GM23338 (cell line): Measurements from ENCODE around the gene TSPAN5. TPM values are rescaled to one million over a fixed set of nuclear protein-coding genes. Genes with fewer than 3 reads are reported as not detected.

Experiments used
- ATAC-seq: fragments of 200-7000 bp; cut with Tn5 transposase; 3 replicates; pipeline ENCODE4 v1.9.1; 2020
- DNase-seq: peaks from one replicate; pipeline ENCODE4 v3.0.0-alpha.2; 2015; ENCODE audit warnings: low spot score
- H2AFZ ChIP-seq: fragments of 200-600 bp; sonication (generic); 2 replicates; pipeline ENCODE4 v1.8.0; 2016; ENCODE audit warnings: antibody characterized with exemption, mild to moderate bottlenecking, moderate library complexity
- H3F3A ChIP-seq: fragments of 200-600 bp; sonication (generic); replicated peaks from 2 replicates; pipeline ENCODE4 v1.8.0; 2017; ENCODE audit warnings: antibody characterized with exemption, mixed run types, low read depth
- H3K27ac ChIP-seq: fragments of 200-600 bp; sonication (generic); 2 replicates; pipeline ENCODE4 v1.6.1; 2016; ENCODE audit warnings: low read depth
- H3K27me3 ChIP-seq: fragments of 200-600 bp; sonication (generic); 2 replicates; pipeline ENCODE4 v1.8.0; 2016; ENCODE audit warnings: mild to moderate bottlenecking, mixed run types, moderate library complexity; ENCODE audit not compliant: insufficient read depth
- H3K36me3 ChIP-seq: fragments of 200-600 bp; sonication (generic); 2 replicates; pipeline ENCODE4 v1.8.0; 2016; ENCODE audit warnings: mild to moderate bottlenecking; ENCODE audit not compliant: insufficient read depth
- H3K4me1 ChIP-seq: fragments of 200-600 bp; sonication (generic); 2 replicates; pipeline ENCODE4 v1.8.0; 2016; ENCODE audit warnings: mild to moderate bottlenecking, moderate library complexity; ENCODE audit not compliant: insufficient read depth
- H3K4me2 ChIP-seq: fragments of 200-600 bp; sonication (generic); 2 replicates; pipeline ENCODE4 v1.7.1; 2017; ENCODE audit warnings: mixed run types
- H3K4me3 ChIP-seq: fragments of 200-600 bp; sonication (generic); 2 replicates; pipeline ENCODE4 v1.6.1; 2016; ENCODE audit warnings: mixed run types
- H3K79me2 ChIP-seq: fragments of 200-600 bp; sonication (generic); replicated peaks from 2 replicates; pipeline ENCODE4 v1.8.0; 2017; ENCODE audit warnings: mild to moderate bottlenecking; ENCODE audit not compliant: insufficient read depth
- H3K9me2 ChIP-seq: fragments of 200-600 bp; sonication (generic); 2 replicates; pipeline ENCODE4 v1.8.0; 2017; ENCODE audit not compliant: insufficient read depth
- H4K20me1 ChIP-seq: fragments of 200-600 bp; sonication (generic); replicated peaks from 2 replicates; pipeline ENCODE4 v1.8.0; 2017; ENCODE audit warnings: mild to moderate bottlenecking; ENCODE audit not compliant: insufficient read depth
- H3K27ac Mint-ChIP-seq: 2 replicates; pipeline ENCODE4 v1.8.0; 2020; ENCODE audit warnings: inconsistent platforms, mild to moderate bottlenecking, moderate library complexity, mixed read lengths
- H3K27me3 Mint-ChIP-seq: 3 replicates; pipeline ENCODE4 v1.8.0; 2022; ENCODE audit warnings: low read depth, mild to moderate bottlenecking, moderate library complexity, mixed read lengths, inconsistent platforms; ENCODE audit not compliant: insufficient read depth, poor library complexity
- H3K36me3 Mint-ChIP-seq: 3 replicates; pipeline ENCODE4 v1.8.0; 2021; ENCODE audit warnings: low read depth, mild to moderate bottlenecking, inconsistent platforms, moderate library complexity, mixed read lengths
- H3K4me1 Mint-ChIP-seq: 3 replicates; pipeline ENCODE4 v1.8.0; 2020; ENCODE audit warnings: mild to moderate bottlenecking, inconsistent platforms, mixed read lengths
- H3K4me3 Mint-ChIP-seq: 3 replicates; pipeline ENCODE4 v1.8.0; 2021; ENCODE audit warnings: moderate library complexity, mild to moderate bottlenecking, inconsistent platforms, mixed read lengths
- H3K9me3 Mint-ChIP-seq: 3 replicates; pipeline ENCODE4 v1.8.0; 2020; ENCODE audit warnings: moderate library complexity, mild to moderate bottlenecking, inconsistent platforms, mixed read lengths
- CREB1 ChIP-seq: fragments of 250-450 bp; sonication (Bioruptor Pico); IDR thresholded peaks from 2 replicates; pipeline ENCODE4 v1.5.0; 2020; ENCODE audit warnings: low read depth, mild to moderate bottlenecking, moderate library complexity
- CTCF ChIP-seq, 2 experiments: fragments of 200-600 bp in 1 of 2; sonication (generic) in 1 of 2; conservative IDR thresholded peaks; 2 replicates each; pipeline versions ENCODE4 v1.5.1 to v1.6.1; 2016 to 2017; ENCODE audit warnings: antibody characterized with exemption in 2 of 2, low read depth in 2 of 2, mild to moderate bottlenecking in 2 of 2, moderate library complexity in 1 of 2
- EZH2 ChIP-seq: fragments of 200-600 bp; sonication (generic); IDR thresholded peaks from one replicate; pipeline ENCODE4 v1.8.0; 2017; ENCODE audit warnings: antibody characterized with exemption, mild to moderate bottlenecking, low read depth; ENCODE audit not compliant: unreplicated experiment
- EZH2phosphoT487 ChIP-seq: fragments of 200-600 bp; sonication (generic); IDR thresholded peaks from one replicate; pipeline ENCODE4 v1.8.1; 2018; ENCODE audit warnings: antibody characterized with exemption; ENCODE audit not compliant: unreplicated experiment
- JUNB ChIP-seq: IDR thresholded peaks from one replicate; pipeline ENCODE4 v1.6.1; 2016; ENCODE audit warnings: antibody characterized with exemption; ENCODE audit not compliant: unreplicated experiment
- NANOG ChIP-seq: IDR thresholded peaks from 2 replicates; pipeline ENCODE4 v1.6.1; 2016; ENCODE audit warnings: antibody characterized with exemption, borderline replicate concordance
- POLR2AphosphoS5 ChIP-seq: IDR thresholded peaks from 2 replicates; pipeline ENCODE4 v1.6.1; 2016; ENCODE audit warnings: antibody characterized with exemption, low read depth
- REST ChIP-seq: IDR thresholded peaks from one replicate; pipeline ENCODE4 v1.6.1; 2018; ENCODE audit warnings: antibody characterized with exemption; ENCODE audit not compliant: unreplicated experiment
- STAT1 ChIP-seq: IDR thresholded peaks from one replicate; pipeline ENCODE4 v1.6.1; 2016; ENCODE audit warnings: antibody characterized with exemption; ENCODE audit not compliant: unreplicated experiment
- ZNF114 ChIP-seq: fragments of 250-450 bp; sonication (Bioruptor Pico); IDR thresholded peaks from 2 replicates; pipeline ENCODE4 v1.5.0; 2020; ENCODE audit warnings: mild to moderate bottlenecking, moderate library complexity
- ZNF331 ChIP-seq: fragments of 250-450 bp; sonication (Bioruptor Pico); IDR thresholded peaks from 2 replicates; pipeline ENCODE4 v1.5.0; 2020; ENCODE audit warnings: low read depth, mild to moderate bottlenecking, moderate library complexity
- polyA plus RNA-seq: library from polyadenylated mRNA; unstranded; fragments of >200 nt; fragmentation: Nextera tagmentation; extraction: Ambion mirVana; gene quantifications from 2 replicates; pipeline ENCODE4 v1.2.1, GENCODE V29; 2016
- total RNA-seq: library from RNA; depleted of rRNA; stranded (reverse); fragments of >200 nt; shearing (Covaris generic); gene quantifications from 2 replicates; pipeline ENCODE4 v1.2.3, GENCODE V29; 2014
- TF ChIP-seq, protein P1 (sequence below): fragments of 250-450 bp; sonication (Bioruptor Pico); IDR thresholded peaks from 2 replicates; pipeline ENCODE4 v1.5.0; 2020; ENCODE audit warnings: mild to moderate bottlenecking, moderate library complexity
- TF ChIP-seq, protein P2 (sequence below): IDR thresholded peaks from 2 replicates; pipeline ENCODE4 v1.6.1; 2016; ENCODE audit warnings: antibody characterized with exemption

Gene TSPAN5
- total and polyA plus RNA-seq, 2 experiments from 2014 or later: 18.6 to 21.5 TPM

DNA sequence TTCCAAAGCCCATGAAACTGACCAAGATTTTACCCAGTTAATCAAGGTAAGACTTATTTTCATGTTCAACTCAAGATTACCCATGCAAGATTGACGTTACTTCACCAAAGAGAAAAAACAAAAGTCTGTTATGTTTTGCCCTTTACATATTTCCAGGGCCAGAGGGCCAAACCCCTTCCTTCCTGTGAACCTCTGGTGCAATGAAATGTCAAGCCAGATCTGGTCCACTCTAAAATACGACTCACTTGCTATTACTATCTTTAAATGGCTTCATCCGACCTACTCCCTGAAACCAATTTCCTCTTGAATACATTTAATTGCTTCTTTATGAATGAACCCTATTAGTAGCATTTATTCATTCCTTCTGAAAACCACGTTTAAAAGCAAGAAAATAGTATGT lies 33.0 kb downstream of the TSPAN5 start:
- H3F3A ChIP-seq: no peaks in the 10 kb centered on the region
- TF ChIP-seq CTCF (conservative IDR thresholded peaks at IDR 0.05; ENCODE audit: low read depth in 2 of 2): no peak
- no peak for TF ChIP-seq REST
- TF ChIP-seq POLR2AphosphoS5: no peak
- TF ChIP-seq JUNB: no peak
- TF ChIP-seq STAT1: no peak
- TF ChIP-seq ZNF331 (CRISPR knock-in tag): no peak
- TF ChIP-seq NANOG: no peak
- no peak for TF ChIP-seq EZH2phosphoT487
- TF ChIP-seq, protein P1, sequence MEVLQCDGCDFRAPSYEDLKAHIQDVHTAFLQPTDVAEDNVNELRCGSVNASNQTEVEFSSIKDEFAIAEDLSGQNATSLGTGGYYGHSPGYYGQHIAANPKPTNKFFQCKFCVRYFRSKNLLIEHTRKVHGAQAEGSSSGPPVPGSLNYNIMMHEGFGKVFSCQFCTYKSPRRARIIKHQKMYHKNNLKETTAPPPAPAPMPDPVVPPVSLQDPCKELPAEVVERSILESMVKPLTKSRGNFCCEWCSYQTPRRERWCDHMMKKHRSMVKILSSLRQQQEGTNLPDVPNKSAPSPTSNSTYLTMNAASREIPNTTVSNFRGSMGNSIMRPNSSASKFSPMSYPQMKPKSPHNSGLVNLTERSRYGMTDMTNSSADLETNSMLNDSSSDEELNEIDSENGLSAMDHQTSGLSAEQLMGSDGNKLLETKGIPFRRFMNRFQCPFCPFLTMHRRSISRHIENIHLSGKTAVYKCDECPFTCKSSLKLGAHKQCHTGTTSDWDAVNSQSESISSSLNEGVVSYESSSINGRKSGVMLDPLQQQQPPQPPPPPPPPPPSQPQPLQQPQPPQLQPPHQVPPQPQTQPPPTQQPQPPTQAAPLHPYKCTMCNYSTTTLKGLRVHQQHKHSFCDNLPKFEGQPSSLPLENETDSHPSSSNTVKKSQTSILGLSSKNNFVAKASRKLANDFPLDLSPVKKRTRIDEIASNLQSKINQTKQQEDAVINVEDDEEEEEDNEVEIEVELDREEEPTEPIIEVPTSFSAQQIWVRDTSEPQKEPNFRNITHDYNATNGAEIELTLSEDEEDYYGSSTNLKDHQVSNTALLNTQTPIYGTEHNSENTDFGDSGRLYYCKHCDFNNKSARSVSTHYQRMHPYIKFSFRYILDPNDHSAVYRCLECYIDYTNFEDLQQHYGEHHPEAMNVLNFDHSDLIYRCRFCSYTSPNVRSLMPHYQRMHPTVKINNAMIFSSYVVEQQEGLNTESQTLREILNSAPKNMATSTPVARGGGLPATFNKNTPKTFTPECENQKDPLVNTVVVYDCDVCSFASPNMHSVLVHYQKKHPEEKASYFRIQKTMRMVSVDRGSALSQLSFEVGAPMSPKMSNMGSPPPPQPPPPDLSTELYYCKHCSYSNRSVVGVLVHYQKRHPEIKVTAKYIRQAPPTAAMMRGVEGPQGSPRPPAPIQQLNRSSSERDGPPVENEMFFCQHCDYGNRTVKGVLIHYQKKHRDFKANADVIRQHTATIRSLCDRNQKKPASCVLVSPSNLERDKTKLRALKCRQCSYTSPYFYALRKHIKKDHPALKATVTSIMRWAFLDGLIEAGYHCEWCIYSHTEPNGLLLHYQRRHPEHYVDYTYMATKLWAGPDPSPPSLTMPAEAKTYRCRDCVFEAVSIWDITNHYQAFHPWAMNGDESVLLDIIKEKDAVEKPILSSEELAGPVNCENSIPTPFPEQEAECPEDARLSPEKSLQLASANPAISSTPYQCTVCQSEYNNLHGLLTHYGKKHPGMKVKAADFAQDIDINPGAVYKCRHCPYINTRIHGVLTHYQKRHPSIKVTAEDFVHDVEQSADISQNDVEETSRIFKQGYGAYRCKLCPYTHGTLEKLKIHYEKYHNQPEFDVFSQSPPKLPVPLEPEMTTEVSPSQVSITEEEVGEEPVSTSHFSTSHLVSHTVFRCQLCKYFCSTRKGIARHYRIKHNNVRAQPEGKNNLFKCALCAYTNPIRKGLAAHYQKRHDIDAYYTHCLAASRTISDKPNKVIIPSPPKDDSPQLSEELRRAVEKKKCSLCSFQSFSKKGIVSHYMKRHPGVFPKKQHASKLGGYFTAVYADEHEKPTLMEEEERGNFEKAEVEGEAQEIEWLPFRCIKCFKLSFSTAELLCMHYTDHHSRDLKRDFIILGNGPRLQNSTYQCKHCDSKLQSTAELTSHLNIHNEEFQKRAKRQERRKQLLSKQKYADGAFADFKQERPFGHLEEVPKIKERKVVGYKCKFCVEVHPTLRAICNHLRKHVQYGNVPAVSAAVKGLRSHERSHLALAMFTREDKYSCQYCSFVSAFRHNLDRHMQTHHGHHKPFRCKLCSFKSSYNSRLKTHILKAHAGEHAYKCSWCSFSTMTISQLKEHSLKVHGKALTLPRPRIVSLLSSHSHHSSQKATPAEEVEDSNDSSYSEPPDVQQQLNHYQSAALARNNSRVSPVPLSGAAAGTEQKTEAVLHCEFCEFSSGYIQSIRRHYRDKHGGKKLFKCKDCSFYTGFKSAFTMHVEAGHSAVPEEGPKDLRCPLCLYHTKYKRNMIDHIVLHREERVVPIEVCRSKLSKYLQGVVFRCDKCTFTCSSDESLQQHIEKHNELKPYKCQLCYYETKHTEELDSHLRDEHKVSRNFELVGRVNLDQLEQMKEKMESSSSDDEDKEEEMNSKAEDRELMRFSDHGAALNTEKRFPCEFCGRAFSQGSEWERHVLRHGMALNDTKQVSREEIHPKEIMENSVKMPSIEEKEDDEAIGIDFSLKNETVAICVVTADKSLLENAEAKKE (CRISPR knock-in tag): no peak
- TF ChIP-seq EZH2: no peak
- no peak for TF ChIP-seq ZNF114
- TF ChIP-seq, protein P2, sequence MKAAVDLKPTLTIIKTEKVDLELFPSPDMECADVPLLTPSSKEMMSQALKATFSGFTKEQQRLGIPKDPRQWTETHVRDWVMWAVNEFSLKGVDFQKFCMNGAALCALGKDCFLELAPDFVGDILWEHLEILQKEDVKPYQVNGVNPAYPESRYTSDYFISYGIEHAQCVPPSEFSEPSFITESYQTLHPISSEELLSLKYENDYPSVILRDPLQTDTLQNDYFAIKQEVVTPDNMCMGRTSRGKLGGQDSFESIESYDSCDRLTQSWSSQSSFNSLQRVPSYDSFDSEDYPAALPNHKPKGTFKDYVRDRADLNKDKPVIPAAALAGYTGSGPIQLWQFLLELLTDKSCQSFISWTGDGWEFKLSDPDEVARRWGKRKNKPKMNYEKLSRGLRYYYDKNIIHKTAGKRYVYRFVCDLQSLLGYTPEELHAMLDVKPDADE: no peak
- TF ChIP-seq CREB1 (CRISPR knock-in tag): no peak
- H3K36me3 ChIP-seq: no peaks in the 10 kb centered on the region
- Mint-ChIP-seq H3K4me3 (no peak overlapping the region), H3K4me1 (peaks cover 49% of the 10 kb centered on the region), H3K36me3 (no peaks in the 10 kb centered on the region), H3K27me3 (peaks cover 4% of the 10 kb centered on the region), H3K9me3 (no peaks in the 10 kb centered on the region), H3K27ac (no peak overlapping the region)
- DNase-seq (no peak), ATAC-seq (no peak)
- no peak overlapping the region for H2AFZ ChIP-seq
- H4K20me1 ChIP-seq: no peaks in the 10 kb centered on the region
- no peak overlapping the region for H3K27ac ChIP-seq
- peaks cover 39% of the 10 kb centered on the region for H3K4me1 ChIP-seq
- H3K4me3 ChIP-seq: no peak overlapping the region
- H3K79me2 ChIP-seq: peaks cover 71% of the 10 kb centered on the region
- H3K4me2 ChIP-seq: no peak overlapping the region
- no peaks in the 10 kb centered on the region for H3K27me3 ChIP-seq
- H3K9me2 ChIP-seq: no peaks in the 10 kb centered on the region
